HEK293T (cell line): ENCODE results near the gene TLK1.

Source experiments
- BHLHE40 ChIP-seq: fragments of 450-650 bp; IDR thresholded peaks from 2 replicates; pipeline ENCODE4 v1.6.1; 2016; ENCODE audit warnings: mild to moderate bottlenecking, moderate library complexity, borderline replicate concordance
- FOXA1 ChIP-seq: fragments of 450-650 bp; IDR thresholded peaks from 2 replicates; pipeline ENCODE4 v1.6.1; 2016; ENCODE audit warnings: mild to moderate bottlenecking
- HDGF ChIP-seq: fragments of 450-650 bp; IDR thresholded peaks from 2 replicates; pipeline ENCODE4 v1.6.1; 2017; ENCODE audit warnings: antibody characterized with exemption, borderline replicate concordance
- L3MBTL2 ChIP-seq: fragments of 450-650 bp; conservative IDR thresholded peaks from 2 replicates; pipeline ENCODE4 v1.6.1; 2016; ENCODE audit warnings: mild to moderate bottlenecking
- LEF1 ChIP-seq: fragments of 450-650 bp; IDR thresholded peaks from 2 replicates; pipeline ENCODE4 v1.6.1; 2017; ENCODE audit warnings: mild to moderate bottlenecking, borderline replicate concordance
- NFRKB ChIP-seq: fragments of 450-650 bp; IDR thresholded peaks from 2 replicates; pipeline ENCODE4 v1.6.1; 2016; ENCODE audit warnings: mild to moderate bottlenecking, moderate library complexity
- SP1 ChIP-seq: fragments of 450-650 bp; IDR thresholded peaks from 2 replicates; pipeline ENCODE4 v1.6.1; 2017
- SUZ12 ChIP-seq: fragments of 450-650 bp; IDR thresholded peaks from 2 replicates; pipeline ENCODE4 v1.6.1; 2016; ENCODE audit warnings: mild to moderate bottlenecking
- TARDBP ChIP-seq: fragments of 450-650 bp; IDR thresholded peaks from 2 replicates; pipeline ENCODE4 v1.6.1; 2016
- ZNF384 ChIP-seq: fragments of 450-650 bp; IDR thresholded peaks from 2 replicates; pipeline ENCODE4 v1.6.1; 2016

DNA sequence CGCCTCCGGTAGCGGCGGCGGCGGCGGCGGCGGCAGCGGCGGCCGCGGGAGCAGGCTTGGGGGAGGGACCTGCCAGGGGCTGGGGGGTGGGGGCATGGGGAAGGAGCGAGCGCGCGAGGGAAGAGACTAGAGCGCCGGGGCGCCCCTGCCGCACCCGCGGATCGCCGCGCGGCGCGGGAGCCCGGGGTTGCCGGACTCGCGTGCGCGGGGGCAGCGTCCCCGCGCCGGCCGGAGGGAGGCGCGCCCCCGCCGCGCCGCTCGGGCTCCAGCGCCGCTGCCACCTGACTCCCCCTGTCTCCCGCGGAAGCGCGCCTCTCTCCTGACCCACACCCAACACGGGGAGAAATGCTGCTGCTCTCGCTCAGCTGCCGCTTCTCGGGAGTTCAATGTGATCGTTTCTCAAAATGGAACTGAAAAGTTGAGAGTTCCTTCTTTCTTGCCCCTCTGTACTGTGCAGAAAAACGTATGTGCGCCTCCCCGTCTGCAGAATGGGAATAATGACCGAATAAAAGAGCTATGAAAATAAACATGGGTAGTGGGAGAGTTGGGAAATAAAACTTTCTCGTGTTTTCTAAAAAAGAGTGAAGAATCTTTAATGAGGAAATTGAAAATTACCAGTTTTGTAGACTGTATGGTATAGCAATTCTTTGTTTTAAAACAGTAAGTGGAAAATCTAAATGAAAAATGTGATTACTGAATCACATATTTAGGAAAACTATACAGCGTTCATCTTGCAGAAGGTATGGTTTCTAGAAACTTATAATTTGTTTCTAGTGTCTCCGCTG, 455 bp upstream of the TLK1 start:
- no peak for TF ChIP-seq NFRKB
- no peak for TF ChIP-seq LEF1
- TF ChIP-seq SP1: no peak
- TF ChIP-seq FOXA1: no peak
- no peak for TF ChIP-seq HDGF
- TF ChIP-seq TARDBP: no peak
- 0 out of 2 replicates have a peak, but pooled peaks have one; percentile 24 for TF ChIP-seq L3MBTL2
- no peak for TF ChIP-seq BHLHE40
- TF ChIP-seq ZNF384: no peak
- TF ChIP-seq SUZ12: no peak
